MM.1S (cell line): ENCODE measurements around the gene AEBP1.

Source experiments
- DNase-seq: peaks from one replicate; pipeline ENCODE4 v3.0.0-alpha.2; 2015
- H2AFZ ChIP-seq: fragments of 300-600 bp; sonication (generic); 2 replicates; pipeline ENCODE4 v1.6.0; 2016; ENCODE audit warnings: antibody characterized with exemption, low read length
- H3F3A ChIP-seq: fragments of 300-600 bp; sonication (generic); 2 replicates; pipeline ENCODE4 v1.6.1; 2016; ENCODE audit warnings: mild to moderate bottlenecking, antibody characterized with exemption, low read length, moderate library complexity, mixed read lengths; ENCODE audit not compliant: insufficient read depth
- H3K27ac ChIP-seq: fragments of 300-600 bp; sonication (generic); 2 replicates; pipeline ENCODE4 v1.5.1; 2016; ENCODE audit warnings: mild to moderate bottlenecking, low read length
- H3K27me3 ChIP-seq: fragments of 300-600 bp; sonication (generic); replicated peaks from 2 replicates; pipeline ENCODE4 v1.6.0; 2016; ENCODE audit warnings: low read length; ENCODE audit not compliant: insufficient read depth
- H3K36me3 ChIP-seq: fragments of 300-600 bp; sonication (generic); replicated peaks from 2 replicates; pipeline ENCODE4 v1.6.1; 2016; ENCODE audit warnings: mild to moderate bottlenecking, low read length, mixed read lengths; ENCODE audit not compliant: insufficient read depth
- H3K4me1 ChIP-seq: fragments of 300-600 bp; sonication (generic); 2 replicates; pipeline ENCODE4 v1.6.1; 2016; ENCODE audit warnings: low read length, mixed read lengths
- H3K4me2 ChIP-seq: fragments of 300-600 bp; sonication (generic); 2 replicates; pipeline ENCODE4 v1.6.0; 2016; ENCODE audit warnings: low read depth, low read length
- H3K4me3 ChIP-seq: fragments of 300-600 bp; sonication (generic); 2 replicates; pipeline ENCODE4 v1.5.1; 2016; ENCODE audit warnings: low read length, mixed read lengths
- H3K79me2 ChIP-seq: fragments of 300-600 bp; sonication (generic); 2 replicates; pipeline ENCODE4 v1.6.1; 2016; ENCODE audit warnings: mixed run types, low read length, mixed read lengths
- H3K9ac ChIP-seq: fragments of 300-600 bp; sonication (generic); 2 replicates; pipeline ENCODE4 v1.6.1; 2016; ENCODE audit warnings: low read length, mixed read lengths
- H3K9me2 ChIP-seq: fragments of 300-600 bp; sonication (generic); replicated peaks from 2 replicates; pipeline ENCODE4 v1.6.1; 2016; ENCODE audit warnings: mild to moderate bottlenecking, low read length, mixed read lengths; ENCODE audit not compliant: insufficient read depth
- H3K9me3 ChIP-seq: fragments of 300-600 bp; sonication (generic); replicated peaks from 2 replicates; pipeline ENCODE4 v1.6.1; 2016; ENCODE audit warnings: mild to moderate bottlenecking, low read length, mixed read lengths; ENCODE audit not compliant: insufficient read depth
- H4K20me1 ChIP-seq: fragments of 300-600 bp; sonication (generic); 2 replicates; pipeline ENCODE4 v1.6.1; 2016; ENCODE audit warnings: mild to moderate bottlenecking, low read length, moderate library complexity, mixed read lengths; ENCODE audit not compliant: insufficient read depth
- EZH2 ChIP-seq: fragments of 300-600 bp; sonication (generic); optimal IDR thresholded peaks from 2 replicates; pipeline ENCODE3; 2017; ENCODE audit warnings: low read depth, mild to moderate bottlenecking, antibody characterized with exemption, low read length, mixed read lengths
- EZH2phosphoT487 ChIP-seq: fragments of 300-600 bp; sonication (generic); IDR thresholded peaks from 2 replicates; pipeline ENCODE4 v1.6.1; 2018; ENCODE audit warnings: antibody characterized with exemption, low read length
- TF ChIP-seq, protein P1 (sequence below): fragments of 300-600 bp; sonication (generic); IDR thresholded peaks from 2 replicates; pipeline ENCODE4 v1.5.1; 2016; ENCODE audit warnings: antibody characterized with exemption, low read length, mixed read lengths

The AEBP1 gene

DNA sequence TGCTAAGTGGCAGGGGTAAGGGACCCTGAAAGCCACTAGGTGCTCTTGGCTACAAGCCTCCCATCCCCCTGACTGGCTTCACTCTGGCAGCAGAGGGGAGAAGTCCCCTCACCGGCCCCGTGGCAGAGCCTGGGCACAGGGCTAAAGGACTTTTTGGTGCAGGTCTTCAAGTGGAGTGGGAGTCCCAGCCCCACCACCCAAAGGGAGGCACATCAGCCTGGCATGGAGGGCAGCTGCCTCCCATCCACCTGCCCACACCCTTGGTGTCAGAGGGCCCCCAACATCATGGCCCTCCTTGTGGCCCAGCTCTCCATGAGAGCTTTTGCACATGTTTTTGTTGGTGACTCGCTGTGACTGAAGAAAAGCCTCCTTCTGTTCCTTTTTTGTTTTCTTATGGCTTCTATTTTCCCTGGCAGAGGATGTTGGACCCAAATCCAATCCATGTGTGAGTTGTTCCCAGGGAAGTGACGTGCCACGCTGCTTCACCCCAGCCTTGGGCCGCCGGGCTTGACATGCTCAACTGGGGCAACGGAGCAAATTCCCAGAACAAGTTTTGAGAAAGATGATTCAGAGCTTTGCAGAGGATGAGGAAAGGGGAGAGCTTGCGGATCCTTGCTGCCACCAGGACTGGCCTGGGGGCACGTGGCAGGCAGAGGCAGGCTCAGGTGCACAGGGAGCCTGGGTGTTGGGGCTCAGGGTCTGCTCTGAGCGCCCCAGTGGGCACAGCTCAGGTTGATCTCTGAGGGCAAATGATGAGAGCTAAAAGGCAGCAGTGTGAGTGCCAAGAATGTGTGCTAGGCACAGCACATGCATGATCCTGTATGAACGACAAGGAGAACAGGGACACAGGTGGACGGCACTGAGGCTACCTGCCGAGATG is 1.9 kb upstream of the AEBP1 start:
- H3K27ac ChIP-seq, result no peak overlapping the region

DNA sequence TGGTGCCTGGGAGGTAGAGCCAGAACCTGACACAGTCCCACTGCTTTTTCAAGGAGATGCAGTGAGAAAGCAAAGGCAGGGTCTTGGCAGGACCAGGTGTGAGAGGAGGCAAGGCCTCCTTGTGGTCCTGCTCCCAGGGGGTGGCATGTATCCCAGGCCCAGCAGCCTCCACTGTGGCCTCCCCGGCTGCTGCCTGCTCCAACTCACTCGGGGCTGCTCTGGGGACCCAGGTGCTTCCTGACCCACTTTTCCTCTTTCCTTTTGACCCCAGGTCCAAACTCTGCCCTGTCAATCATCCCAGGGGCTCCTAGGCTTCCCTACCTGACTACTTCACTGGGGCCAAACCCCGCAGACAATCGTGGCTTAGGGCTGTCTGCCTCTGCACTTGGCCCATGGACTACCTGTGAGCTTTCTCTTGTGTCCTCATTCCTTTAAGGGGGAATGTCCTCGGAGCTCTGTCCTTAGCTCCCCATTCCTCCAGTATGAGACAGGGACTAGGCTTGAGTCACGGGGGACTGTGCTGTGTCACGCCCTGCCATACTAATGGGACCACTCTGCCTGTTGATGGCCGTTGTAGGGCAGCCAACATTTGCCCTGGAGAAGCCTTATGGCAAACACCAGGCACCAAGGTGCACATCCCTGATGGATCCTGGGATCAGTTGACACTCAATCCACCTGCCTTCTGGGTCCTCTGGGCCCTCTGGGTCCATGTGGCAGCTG is 1.1 kb upstream of the AEBP1 start:
- Histone ChIP-seq H4K20me1 (no peaks in the 10 kb centered on the region), H3F3A (peaks cover 2% of the 10 kb centered on the region; the same call in 1 of the 2 replicates), H3K9me2 (no peaks in the 10 kb centered on the region), H3K4me3 (no peak overlapping the region), H3K36me3 (no peaks in the 10 kb centered on the region), H3K79me2 (no peaks in the 10 kb centered on the region), H3K4me1 (peaks cover 5% of the 10 kb centered on the region), H3K4me2 (no peak overlapping the region), H3K27ac (no peak overlapping the region), H3K9me3 (no peaks in the 10 kb centered on the region), H2AFZ (no peak overlapping the region), H3K27me3 (peaks cover 14% of the 10 kb centered on the region), H3K9ac (no peak overlapping the region)
- TF ChIP-seq EZH2phosphoT487 (no peak), EZH2 (no peak)
- TF ChIP-seq, protein P1, sequence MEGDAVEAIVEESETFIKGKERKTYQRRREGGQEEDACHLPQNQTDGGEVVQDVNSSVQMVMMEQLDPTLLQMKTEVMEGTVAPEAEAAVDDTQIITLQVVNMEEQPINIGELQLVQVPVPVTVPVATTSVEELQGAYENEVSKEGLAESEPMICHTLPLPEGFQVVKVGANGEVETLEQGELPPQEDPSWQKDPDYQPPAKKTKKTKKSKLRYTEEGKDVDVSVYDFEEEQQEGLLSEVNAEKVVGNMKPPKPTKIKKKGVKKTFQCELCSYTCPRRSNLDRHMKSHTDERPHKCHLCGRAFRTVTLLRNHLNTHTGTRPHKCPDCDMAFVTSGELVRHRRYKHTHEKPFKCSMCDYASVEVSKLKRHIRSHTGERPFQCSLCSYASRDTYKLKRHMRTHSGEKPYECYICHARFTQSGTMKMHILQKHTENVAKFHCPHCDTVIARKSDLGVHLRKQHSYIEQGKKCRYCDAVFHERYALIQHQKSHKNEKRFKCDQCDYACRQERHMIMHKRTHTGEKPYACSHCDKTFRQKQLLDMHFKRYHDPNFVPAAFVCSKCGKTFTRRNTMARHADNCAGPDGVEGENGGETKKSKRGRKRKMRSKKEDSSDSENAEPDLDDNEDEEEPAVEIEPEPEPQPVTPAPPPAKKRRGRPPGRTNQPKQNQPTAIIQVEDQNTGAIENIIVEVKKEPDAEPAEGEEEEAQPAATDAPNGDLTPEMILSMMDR, result no peak
- DNase-seq, result no peak

More for the DNA sequence above, 1.9 kb upstream of the AEBP1 start:
- peaks cover 14% of the 10 kb centered on the region for H3K27me3 ChIP-seq
- peaks cover 13% of the 10 kb centered on the region for H3K4me1 ChIP-seq
- no peaks in the 10 kb centered on the region for H4K20me1 ChIP-seq
- H3F3A ChIP-seq, result peaks cover 10% of the 10 kb centered on the region
- H3K4me3 ChIP-seq, result no peak overlapping the region
- H2AFZ ChIP-seq, result no peak overlapping the region
- TF ChIP-seq EZH2 (no peak), EZH2phosphoT487 (no peak)
- TF ChIP-seq, protein P1, result no peak
- no peak for DNase-seq
- no peak overlapping the region for H3K4me2 ChIP-seq
- H3K9ac ChIP-seq, result no peak overlapping the region
- H3K36me3 ChIP-seq, result no peaks in the 10 kb centered on the region
- H3K9me3 ChIP-seq, result no peaks in the 10 kb centered on the region
- H3K79me2 ChIP-seq, result no peaks in the 10 kb centered on the region
- H3K9me2 ChIP-seq, result no peaks in the 10 kb centered on the region

DNA sequence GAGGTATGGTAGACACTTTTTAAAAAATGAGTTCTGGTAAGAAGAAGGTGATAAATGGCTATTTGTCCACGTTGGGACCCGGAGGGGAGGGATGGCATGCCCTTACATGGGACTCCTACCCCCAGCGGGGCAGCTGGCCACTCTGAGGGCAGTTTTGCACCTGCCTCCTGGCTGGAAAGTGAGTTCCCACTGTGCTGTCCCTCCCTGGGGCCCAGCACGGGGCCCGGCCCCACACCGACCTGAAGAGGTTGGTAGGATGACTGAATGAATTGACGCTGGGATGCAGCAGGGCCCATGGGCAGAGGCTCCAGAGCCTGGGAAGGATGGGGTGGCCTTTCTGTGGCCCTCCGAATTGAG is 601 bp upstream of the AEBP1 start:
- H3K27me3 ChIP-seq, result peaks cover 14% of the 10 kb centered on the region
- no peaks in the 10 kb centered on the region for H4K20me1 ChIP-seq
- H3K9me3 ChIP-seq, result no peaks in the 10 kb centered on the region
- no peaks in the 10 kb centered on the region for H3K36me3 ChIP-seq
- no peaks in the 10 kb centered on the region; the same call in 1 of the 2 replicates for H3K4me1 ChIP-seq
- no peak for DNase-seq
- no peaks in the 10 kb centered on the region for H3F3A ChIP-seq
- TF ChIP-seq EZH2phosphoT487 (no peak), EZH2 (no peak)
- TF ChIP-seq, protein P1, result no peak
- H3K79me2 ChIP-seq, result no peaks in the 10 kb centered on the region
- no peak overlapping the region for H3K4me2 ChIP-seq
- no peak overlapping the region for H3K9ac ChIP-seq
- H3K27ac ChIP-seq, result no peak overlapping the region
- H3K9me2 ChIP-seq, result no peaks in the 10 kb centered on the region
- no peak overlapping the region for H3K4me3 ChIP-seq
- no peak overlapping the region for H2AFZ ChIP-seq
